K562 (cell line): ENCODE data around the gene PRKD1.

Experiments used
- CEBPB ChIP-seq: fragments of 450-650 bp; IDR thresholded peaks from 2 replicates; pipeline ENCODE4 v1.6.1; 2016; ENCODE audit warnings: missing genetic modification characterization, missing compliant biosample characterization
- CTBP1 ChIP-seq: fragments of 450-650 bp; IDR thresholded peaks from 2 replicates; pipeline ENCODE4 v1.6.1; 2016; ENCODE audit warnings: borderline replicate concordance
- ELK1 ChIP-seq: sonication (generic); formaldehyde crosslinking; IDR thresholded peaks from 2 replicates; pipeline ENCODE4 v1.8.1; 2022; ENCODE audit warnings: missing genetic modification reagents
- HMBOX1 ChIP-seq: sonication (generic); IDR thresholded peaks from 2 replicates; pipeline ENCODE4 v1.6.1; 2016
- MNT ChIP-seq, 2 experiments: fragments of 450-650 bp; conservative IDR thresholded peaks; 2 replicates each; pipeline ENCODE4 v1.6.1; 2017; ENCODE audit warnings: mild to moderate bottlenecking in 2 of 2, moderate library complexity in 2 of 2
- TAF1 ChIP-seq: IDR thresholded peaks from 2 replicates; pipeline ENCODE4 v1.6.1; 2011; ENCODE audit warnings: mild to moderate bottlenecking, low read length, moderate library complexity; ENCODE audit not compliant: insufficient read depth, control insufficient read depth, severe bottlenecking; ENCODE audit errors: extremely low read depth
- ZBED1 ChIP-seq: IDR thresholded peaks from 2 replicates; pipeline ENCODE4 v1.6.1; 2014
- ZBTB17 ChIP-seq: fragments of 450-650 bp; formaldehyde crosslinking; IDR thresholded peaks from 2 replicates; pipeline ENCODE4 v1.4.0; 2020; ENCODE audit warnings: mild to moderate bottlenecking
- ZBTB40 ChIP-seq, 2 experiments: fragments of 450-650 bp in 1 of 2; sonication (generic) in 1 of 2; formaldehyde crosslinking in 1 of 2; IDR thresholded peaks; 2 replicates each; pipeline versions ENCODE4 v1.7.1 to v1.9.0; 2016 to 2022; ENCODE audit warnings: inconsistent platforms in 1 of 2, mild to moderate bottlenecking in 1 of 2, missing genetic modification reagents in 1 of 2
- ZNF589 ChIP-seq: fragments of 200-800 bp; sonication (Bioruptor generic); IDR thresholded peaks from 2 replicates; pipeline ENCODE4 v1.6.1; 2016; ENCODE audit warnings: low read depth, missing genetic modification characterization, missing compliant biosample characterization
- ZNF639 ChIP-seq, 2 experiments: fragments of 200-800 bp in 1 of 2; sonication (Bioruptor generic) in 1 of 2; sonication (generic) in 1 of 2; formaldehyde crosslinking in 1 of 2; IDR thresholded peaks in 1 of 2; conservative IDR thresholded peaks in 1 of 2; 2 replicates each; pipeline versions ENCODE4 v1.5.0 to v1.6.1; 2016 to 2020; ENCODE audit warnings: missing compliant biosample characterization in 1 of 2, missing genetic modification characterization in 1 of 2, missing genetic modification reagents in 1 of 2

GRCh38 chr14:29788093-29788492 lies 139.6 kb downstream of the PRKD1 start:
- no peak for TF ChIP-seq ELK1 (CRISPR knock-in tag)
- TF ChIP-seq ZBED1: no peak
- no peak for TF ChIP-seq CEBPB (tag)
- TF ChIP-seq ZBTB40 (IDR thresholded peaks at IDR 0.05): no peak
- no peak for TF ChIP-seq ZBTB40 (CRISPR knock-in tag; IDR thresholded peaks at IDR 0.05)
- TF ChIP-seq TAF1: no peak
- no peak for TF ChIP-seq HMBOX1
- no peak for TF ChIP-seq ZNF589 (CRISPR knock-in tag)
- no peak for TF ChIP-seq MNT (conservative IDR thresholded peaks at IDR 0.05)
- no peak for TF ChIP-seq ZNF639 (CRISPR knock-in tag; conservative IDR thresholded peaks at IDR 0.05 in 1 of 2, IDR thresholded peaks at IDR 0.05 in 1 of 2)
- no peak for TF ChIP-seq ZBTB17
- TF ChIP-seq CTBP1: no peak
